GM21515 (cell line): Measurements from ENCODE around the gene EIF3F.

Source experiments
- ATAC-seq: cut with Tn5 transposase; IDR thresholded peaks from one replicate; pipeline ENCODE4 v1.9.1; 2021; ENCODE audit not compliant: unreplicated experiment

EIF3F gene, protein sequence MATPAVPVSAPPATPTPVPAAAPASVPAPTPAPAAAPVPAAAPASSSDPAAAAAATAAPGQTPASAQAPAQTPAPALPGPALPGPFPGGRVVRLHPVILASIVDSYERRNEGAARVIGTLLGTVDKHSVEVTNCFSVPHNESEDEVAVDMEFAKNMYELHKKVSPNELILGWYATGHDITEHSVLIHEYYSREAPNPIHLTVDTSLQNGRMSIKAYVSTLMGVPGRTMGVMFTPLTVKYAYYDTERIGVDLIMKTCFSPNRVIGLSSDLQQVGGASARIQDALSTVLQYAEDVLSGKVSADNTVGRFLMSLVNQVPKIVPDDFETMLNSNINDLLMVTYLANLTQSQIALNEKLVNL

GRCh38 chr11:7986768-7987559, at the start of gene EIF3F:
EIF3F (plus strand) TSS chr11:7987337; CDS start chr11:7987353, 16 bp downstream.
- ATAC-seq, result peak; percentile 97

GRCh38 chr11:7941146-7941545, 46.0 kb upstream of the EIF3F start:
- no peak for ATAC-seq

DNA sequence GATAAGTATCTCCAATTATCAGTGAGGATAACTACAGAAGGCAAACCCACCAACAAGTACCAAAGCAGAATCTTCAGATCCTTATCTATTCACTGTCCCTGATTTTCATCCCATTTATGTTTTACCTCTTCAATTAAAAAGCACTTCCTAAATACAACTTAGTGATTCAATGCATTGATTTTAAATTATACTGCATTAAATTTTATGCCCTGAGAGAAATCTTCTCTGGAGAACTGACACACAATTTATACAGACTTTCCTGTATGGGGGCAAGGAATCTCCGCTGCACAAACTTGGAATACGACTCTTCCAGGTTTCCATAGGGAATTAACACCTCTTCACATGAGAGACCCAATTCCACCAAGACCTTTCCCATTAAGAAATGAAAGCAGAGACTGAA, 45.5 kb upstream of the EIF3F start, which contains the start of gene OR10A3:
Gene OR10A3 (minus strand): TSS at position 101 of the 400 bp plus-strand sequence. CDS start 2,188 bp downstream, outside the sequence.
- ATAC-seq, result no peak

- no peak for ATAC-seq
These were observed 43.0 kb upstream of the EIF3F start for GRCh38 chr11:7944123-7944522.

GRCh38 chr11:7949934-7950333, 37.2 kb upstream of the EIF3F start:
- ATAC-seq, result no peak

DNA sequence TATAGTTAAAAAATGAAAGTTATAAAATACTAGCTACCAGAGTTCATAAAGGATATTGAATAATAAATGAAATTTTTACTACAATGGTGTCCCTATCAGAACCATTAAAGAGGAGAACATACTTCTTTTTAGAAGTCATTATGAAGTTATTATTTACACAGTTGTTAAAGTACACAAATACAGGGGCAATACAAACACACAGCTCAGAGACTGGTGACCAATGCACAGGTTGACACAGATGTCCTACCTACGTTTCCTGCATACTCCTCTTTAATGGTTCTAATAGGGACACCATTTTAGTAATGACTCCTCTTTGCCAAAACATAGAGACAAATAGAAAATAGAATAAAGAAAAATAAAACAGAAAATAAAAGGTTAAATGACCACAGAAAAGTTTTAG, 31.9 kb upstream of the EIF3F start:
- no peak for ATAC-seq

- ATAC-seq, result no peak
These were observed 22.9 kb upstream of the EIF3F start for GRCh38 chr11:7964261-7964660.

DNA sequence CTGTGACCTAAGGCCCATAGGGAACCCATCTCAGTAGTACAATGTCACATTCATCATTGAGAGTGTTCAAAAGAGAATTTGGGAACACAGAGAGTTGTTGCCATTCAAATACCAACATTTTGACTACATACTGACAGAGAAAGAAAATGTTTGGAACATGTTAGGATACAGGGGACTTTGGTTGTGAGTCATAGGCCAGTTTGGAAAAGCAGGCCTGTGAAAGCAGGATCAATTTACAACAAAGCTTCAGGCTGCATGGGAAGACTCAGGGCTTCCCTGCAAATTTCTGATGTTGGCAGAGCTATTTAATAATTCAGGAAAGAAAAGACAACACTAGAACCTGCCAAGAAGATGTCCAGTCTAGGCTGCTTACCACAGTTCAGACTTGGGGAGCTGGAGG, 22.3 kb upstream of the EIF3F start:
- ATAC-seq, result no peak

- ATAC-seq, result no peak
These were observed 21.8 kb upstream of the EIF3F start, which contains the start of gene NLRP10 for GRCh38 chr11:7965386-7965785. NLRP10 (minus strand) TSS chr11:7965447; CDS start chr11:7963495, 1,952 bp downstream.

- ATAC-seq, result no peak
These were observed 20.0 kb upstream of the EIF3F start for GRCh38 chr11:7967097-7967496.

- ATAC-seq, result no peak
These were observed 19.3 kb upstream of the EIF3F start for GRCh38 chr11:7967826-7968225.

GRCh38 chr11:7968686-7969085, 18.5 kb upstream of the EIF3F start:
- ATAC-seq, result no peak

DNA sequence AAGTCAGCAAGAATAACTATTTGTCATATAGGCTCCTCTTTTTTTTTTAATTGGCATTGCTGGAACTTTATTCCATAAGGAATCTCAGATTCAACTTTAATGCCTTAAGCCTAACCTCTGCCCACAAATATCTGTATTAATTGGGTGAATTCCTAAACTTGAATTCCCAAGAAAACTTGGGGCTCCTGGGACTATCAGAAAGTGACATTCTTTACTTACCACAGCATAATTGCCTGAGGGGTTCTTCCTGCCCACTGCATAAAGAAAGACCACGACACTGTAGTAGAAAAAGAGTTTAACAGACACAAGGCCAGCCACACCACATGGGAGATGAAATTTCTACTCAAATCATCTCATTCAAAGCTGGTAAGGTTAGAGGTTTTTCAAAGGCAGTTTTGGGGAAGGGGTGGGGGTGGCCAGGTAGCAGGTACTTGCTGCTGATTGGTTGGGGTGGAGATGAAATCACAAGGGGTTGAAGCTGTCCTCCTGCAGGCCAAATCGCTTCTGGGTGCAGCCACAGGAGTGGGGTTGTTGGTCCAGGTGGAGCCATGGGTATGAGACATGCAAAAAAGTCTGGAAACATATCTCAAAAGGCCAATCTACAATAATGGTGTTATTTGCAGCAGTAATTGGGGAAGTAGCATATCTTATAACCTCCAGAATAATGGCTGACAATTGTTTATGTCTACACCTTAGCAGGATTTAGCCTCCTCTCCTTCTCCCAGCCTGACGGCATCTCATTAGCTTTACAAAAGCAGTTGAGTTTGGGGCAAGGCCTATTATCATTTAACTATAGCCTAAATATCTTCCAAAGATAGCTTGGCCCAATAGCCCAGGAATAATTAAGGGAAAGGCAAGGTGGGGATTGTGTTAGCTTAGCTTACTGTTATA, 17.1 kb upstream of the EIF3F start:
- no peak for ATAC-seq

GRCh38 chr11:7971846-7972245, 15.3 kb upstream of the EIF3F start:
- ATAC-seq, result no peak

DNA sequence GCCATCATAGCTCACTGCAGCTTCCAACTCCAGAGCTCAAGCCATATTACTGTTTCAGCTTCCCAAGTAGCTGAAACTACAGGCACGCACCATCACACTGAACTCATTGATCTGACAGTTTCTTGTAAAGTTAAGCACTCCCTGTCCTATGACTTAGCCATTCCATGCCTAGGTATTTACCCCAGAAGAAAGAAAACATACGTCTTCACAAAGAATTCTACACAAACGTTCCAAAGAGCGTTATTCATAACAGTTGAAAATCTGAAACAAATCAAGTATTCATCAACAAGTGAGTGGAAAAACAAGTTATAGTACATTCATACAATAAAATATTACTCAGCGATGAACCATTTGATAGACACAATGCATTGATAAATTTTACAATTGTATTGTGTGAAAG, 14.1 kb upstream of the EIF3F start:
- no peak for ATAC-seq

DNA sequence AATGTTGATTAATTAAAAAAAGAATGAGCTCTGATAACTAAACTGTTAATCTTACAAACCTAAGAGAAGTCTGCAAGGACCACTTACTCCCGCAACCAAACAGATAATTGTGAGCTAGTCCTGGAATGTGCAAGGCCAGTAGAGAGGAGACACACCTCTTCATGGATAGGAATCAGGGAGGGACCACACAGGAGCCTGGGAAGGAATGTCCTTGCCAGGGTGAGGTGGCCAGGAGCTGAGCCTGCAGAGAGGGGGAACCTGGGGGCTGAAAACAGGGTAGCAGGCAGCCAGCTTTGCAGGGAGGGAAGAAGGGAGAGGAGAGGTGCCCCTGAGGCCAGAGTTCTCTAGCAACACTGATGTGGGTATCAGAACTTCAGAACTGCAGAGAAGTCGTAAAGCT, 12.5 kb upstream of the EIF3F start:
- no peak for ATAC-seq

- no peak for ATAC-seq
These were observed 9.8 kb upstream of the EIF3F start for GRCh38 chr11:7977232-7977917.

DNA sequence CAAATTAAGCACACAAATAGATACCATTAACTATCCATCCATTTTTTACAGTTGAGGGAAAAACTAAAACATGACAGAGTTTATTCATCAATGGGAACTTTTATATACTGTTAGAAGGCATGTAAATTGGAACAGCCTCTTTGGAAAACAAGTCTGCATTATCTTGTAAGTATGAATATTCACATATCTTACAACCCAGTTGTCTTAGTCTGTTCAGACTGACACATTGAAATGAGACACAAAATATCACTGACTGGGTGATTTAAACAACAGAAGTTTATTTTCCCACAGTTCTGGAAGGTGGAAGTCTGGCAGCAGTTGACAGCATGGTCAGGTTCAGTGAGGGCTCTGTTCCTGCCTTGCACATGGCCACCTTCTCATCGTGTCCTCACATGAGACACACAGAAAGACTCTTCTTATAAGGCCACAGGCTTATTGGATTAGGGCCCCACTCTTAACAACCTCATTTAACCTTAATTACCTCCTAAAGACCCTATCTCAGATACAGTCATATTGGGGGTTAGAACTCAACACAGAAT, 5.4 kb upstream of the EIF3F start:
- no peak for ATAC-seq

DNA sequence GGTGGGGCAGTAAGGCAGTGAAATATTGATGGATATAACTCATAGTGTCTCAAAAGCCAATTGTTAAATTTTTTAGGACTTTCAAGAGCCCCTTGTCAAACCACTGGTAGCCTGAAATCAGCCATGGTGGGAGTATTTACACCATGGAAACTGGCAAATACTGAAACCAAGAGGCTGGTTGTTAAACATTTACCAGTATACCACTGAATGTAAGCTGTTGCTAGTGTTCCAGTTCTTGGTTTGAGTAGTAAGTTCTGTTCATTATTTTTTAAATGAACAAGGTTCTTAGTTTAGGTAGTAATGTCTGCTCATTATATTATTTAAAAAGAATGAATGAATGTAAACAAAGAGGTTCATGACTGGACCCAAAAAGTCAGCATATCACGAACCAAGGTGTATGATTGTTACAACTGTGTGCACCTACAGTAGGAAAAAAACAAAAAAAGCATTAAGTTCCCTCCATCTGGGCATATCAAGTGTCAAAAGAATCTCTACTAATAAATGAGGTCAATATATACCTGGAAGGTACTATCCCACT, 4.5 kb upstream of the EIF3F start:
- ATAC-seq, result no peak
